ENCODE data around the gene RNF114.
"Not testable (repeated sequence)": the region's sequence is repeated elsewhere in the genome, so short reads cannot be mapped to it uniquely, and the experiment has no call there.

Gene RNF114

GRCh38 chr20:49894073-49894470 lies 42.1 kb upstream of the RNF114 start:
- no peak for DNase-seq
- H3K36me3 Mint-ChIP-seq = peaks cover 7 to 13% of the 10 kb centered on the region in 2 donors
- H3K9me3 Mint-ChIP-seq = no peaks in the 10 kb centered on the region
- no peak overlapping the region for H3K4me3 Mint-ChIP-seq
- peak in 1 of 2 donors; percentile 57 for ATAC-seq (replicated peaks)
- peaks cover 10 to 11% of the 10 kb centered on the region in 2 donors for H3K4me1 Mint-ChIP-seq
- H3K27ac Mint-ChIP-seq = no peak overlapping the region
- H3K27me3 Mint-ChIP-seq = no peaks in the 10 kb centered on the region

GRCh38 chr20:49895474-49896093 lies 40.6 kb upstream of the RNF114 start:
- peaks cover 10 to 11% of the 10 kb centered on the region in 2 donors for H3K4me1 Mint-ChIP-seq
- H3K27me3 Mint-ChIP-seq; H3K27ac Mint-ChIP-seq; H3K36me3 Mint-ChIP-seq; H3K9me3 Mint-ChIP-seq; ATAC-seq (replicated peaks); DNase-seq; H3K4me3 Mint-ChIP-seq: not testable (repeated sequence)

- peaks cover 0 to 6% of the 10 kb centered on the region in 2 donors for H3K36me3 Mint-ChIP-seq
- H3K27ac Mint-ChIP-seq = no peak overlapping the region
Observed at GRCh38 chr20:49896204-49896603, 40.0 kb upstream of the RNF114 start.

GRCh38 chr20:49899541-49900383 lies 36.4 kb upstream of the RNF114 start:
- Mint-ChIP-seq H3K4me1 (peaks cover 0 to 3% of the 10 kb centered on the region in 2 donors), H3K27me3 (no peaks in the 10 kb centered on the region), H3K4me3 (no peak overlapping the region), H3K27ac (no peak overlapping the region), H3K36me3 (peaks cover 4 to 24% of the 10 kb centered on the region in 2 donors), H3K9me3 (no peaks in the 10 kb centered on the region)
- ATAC-seq (replicated peaks) (no peak), DNase-seq (no peak)

More at GRCh38 chr20:49896204-49896603, 40.0 kb upstream of the RNF114 start:
- Mint-ChIP-seq H3K27me3 (no peaks in the 10 kb centered on the region), H3K4me3 (no peak overlapping the region), H3K9me3 (no peaks in the 10 kb centered on the region), H3K4me1 (peaks cover 10 to 11% of the 10 kb centered on the region in 2 donors)
- DNase-seq (no peak), ATAC-seq (replicated peaks) (no peak)

GRCh38 chr20:49901588-49901987 lies 34.6 kb upstream of the RNF114 start:
- Mint-ChIP-seq H3K9me3 (no peaks in the 10 kb centered on the region), H3K4me1 (peaks cover 0 to 7% of the 10 kb centered on the region in 2 donors), H3K36me3 (peaks cover 18 to 41% of the 10 kb centered on the region in 2 donors), H3K27ac (no peak overlapping the region), H3K27me3 (no peaks in the 10 kb centered on the region), H3K4me3 (no peak overlapping the region)
- DNase-seq = no peak
- no peak for ATAC-seq (replicated peaks)

GRCh38 chr20:49904440-49905214 lies 31.6 kb upstream of the RNF114 start:
- DNase-seq (no peak), ATAC-seq (replicated peaks) (no peak)
- Mint-ChIP-seq H3K27ac (no peak overlapping the region), H3K4me1 (peaks cover 0 to 9% of the 10 kb centered on the region in 2 donors), H3K27me3 (no peaks in the 10 kb centered on the region), H3K36me3 (peaks cover 31 to 56% of the 10 kb centered on the region in 2 donors), H3K4me3 (no peak overlapping the region), H3K9me3 (no peaks in the 10 kb centered on the region)

GRCh38 chr20:49905415-49906091 lies 30.6 kb upstream of the RNF114 start:
- H3K27ac Mint-ChIP-seq = no peak overlapping the region
- DNase-seq = no peak
- H3K4me1 Mint-ChIP-seq = peaks cover 0 to 11% of the 10 kb centered on the region in 2 donors
- no peaks in the 10 kb centered on the region for H3K9me3 Mint-ChIP-seq
- H3K36me3 Mint-ChIP-seq = peaks cover 32 to 61% of the 10 kb centered on the region in 2 donors
- no peak for ATAC-seq (replicated peaks)
- no peaks in the 10 kb centered on the region for H3K27me3 Mint-ChIP-seq
- H3K4me3 Mint-ChIP-seq = no peak overlapping the region

- Mint-ChIP-seq H3K4me3 (no peak overlapping the region), H3K4me1 (peaks cover 0 to 11% of the 10 kb centered on the region in 2 donors), H3K27ac (no peak overlapping the region), H3K9me3 (no peaks in the 10 kb centered on the region), H3K27me3 (no peaks in the 10 kb centered on the region), H3K36me3 (peaks cover 32 to 61% of the 10 kb centered on the region in 2 donors)
- DNase-seq (no peak), ATAC-seq (replicated peaks) (no peak)
Observed at GRCh38 chr20:49906101-49906604, 30.0 kb upstream of the RNF114 start.

- H3K9me3 Mint-ChIP-seq = no peaks in the 10 kb centered on the region
- no peak overlapping the region for H3K27ac Mint-ChIP-seq
- ATAC-seq (replicated peaks) (no peak), DNase-seq (no peak)
- H3K4me1 Mint-ChIP-seq = peaks cover 2 to 11% of the 10 kb centered on the region in 2 donors
- H3K27me3 Mint-ChIP-seq = no peaks in the 10 kb centered on the region
- H3K4me3 Mint-ChIP-seq = no peak overlapping the region
- peaks cover 32 to 61% of the 10 kb centered on the region in 2 donors for H3K36me3 Mint-ChIP-seq
Observed at GRCh38 chr20:49906615-49907154, 29.5 kb upstream of the RNF114 start.

- H3K9me3 Mint-ChIP-seq = no peaks in the 10 kb centered on the region
- H3K27me3 Mint-ChIP-seq = no peaks in the 10 kb centered on the region
- H3K36me3 Mint-ChIP-seq = peaks cover 32 to 59% of the 10 kb centered on the region in 2 donors
- no peak overlapping the region for H3K4me3 Mint-ChIP-seq
- H3K4me1 Mint-ChIP-seq = peaks cover 9 to 11% of the 10 kb centered on the region in 2 donors
- DNase-seq = no peak
- no peak overlapping the region for H3K27ac Mint-ChIP-seq
- ATAC-seq (replicated peaks) = no peak
Observed at GRCh38 chr20:49907405-49908257, 28.6 kb upstream of the RNF114 start.

GRCh38 chr20:49908258-49908565 lies 28.0 kb upstream of the RNF114 start:
- no peak for ATAC-seq (replicated peaks)
- Mint-ChIP-seq H3K36me3 (peaks cover 32 to 56% of the 10 kb centered on the region in 2 donors), H3K4me1 (peaks cover 11 to 13% of the 10 kb centered on the region in 2 donors), H3K27me3 (no peaks in the 10 kb centered on the region), H3K9me3 (no peaks in the 10 kb centered on the region), H3K27ac (no peak overlapping the region), H3K4me3 (no peak overlapping the region)
- DNase-seq = no peak

- Mint-ChIP-seq H3K27ac (no peak overlapping the region), H3K4me1 (peaks cover 15 to 24% of the 10 kb centered on the region in 2 donors), H3K27me3 (no peaks in the 10 kb centered on the region), H3K4me3 (no peak overlapping the region), H3K9me3 (no peaks in the 10 kb centered on the region), H3K36me3 (peaks cover 28 to 44% of the 10 kb centered on the region in 2 donors)
- ATAC-seq (replicated peaks) = no peak
- no peak for DNase-seq
Observed at GRCh38 chr20:49909499-49910339, 26.5 kb upstream of the RNF114 start.

Data from stimulated activated naive B cell treated with anti-CD40 and anti-IgM and Interleukin-4, amounts not matched to agents 10 μg/mL and 1 μg/mL and 100 μg/mL, for 72 hours (primary cell).